ENCODE results near the gene ENPEP.

Gene ENPEP

GRCh38 chr4:110449947-110450346, 26.0 kb upstream of the ENPEP start:
- ATAC-seq = no peak

GRCh38 chr4:110452546-110452945, 23.4 kb upstream of the ENPEP start:
- no peak for ATAC-seq
- TF ChIP-seq PPARA (CRISPR knock-in tag; IDR thresholded peaks at IDR 0.05; ENCODE audit: borderline replicate concordance) (no peak), ZFP30 (CRISPR knock-in tag; IDR thresholded peaks at IDR 0.05) (no peak), TSHZ2 (CRISPR knock-in tag; IDR thresholded peaks at IDR 0.05) (no peak), ZNF8 (CRISPR knock-in tag; IDR thresholded peaks at IDR 0.05) (no peak)

More at GRCh38 chr4:110449947-110450346, 26.0 kb upstream of the ENPEP start:
- TF ChIP-seq ARNTL (CRISPR knock-in tag; IDR thresholded peaks at IDR 0.05; ENCODE audit: borderline replicate concordance, low read depth) (no peak), CREB5 (CRISPR knock-in tag; IDR thresholded peaks at IDR 0.05; ENCODE audit: low read depth) (no peak)

- no peak for TF ChIP-seq ZFP3 (CRISPR knock-in tag; IDR thresholded peaks at IDR 0.05)
- no peak for ATAC-seq
Observed at GRCh38 chr4:110454441-110454840, 21.5 kb upstream of the ENPEP start.

- TF ChIP-seq ESRRG (CRISPR knock-in tag; IDR thresholded peaks at IDR 0.05) = no peak
- TF ChIP-seq OSR1 (CRISPR knock-in tag; IDR thresholded peaks at IDR 0.05) = no peak
- TF ChIP-seq TCF4 (CRISPR knock-in tag; IDR thresholded peaks at IDR 0.05; ENCODE audit: borderline replicate concordance) = no peak
- no peak for TF ChIP-seq ARNTL (CRISPR knock-in tag; IDR thresholded peaks at IDR 0.05; ENCODE audit: borderline replicate concordance, low read depth)
- no peak for TF ChIP-seq TOX (CRISPR knock-in tag; IDR thresholded peaks at IDR 0.05; ENCODE audit: borderline replicate concordance)
- no peak for TF ChIP-seq ZNF565 (CRISPR knock-in tag; conservative IDR thresholded peaks at IDR 0.05; ENCODE audit: low read depth)
- no peak for ATAC-seq
Observed at GRCh38 chr4:110458494-110459266, 17.3 kb upstream of the ENPEP start.

- no peak for ATAC-seq
- TF ChIP-seq ZNF70 (CRISPR knock-in tag; IDR thresholded peaks at IDR 0.05) = no peak
- no peak for TF ChIP-seq CREB5 (CRISPR knock-in tag; IDR thresholded peaks at IDR 0.05; ENCODE audit: low read depth)
Observed at GRCh38 chr4:110460074-110460746, 15.7 kb upstream of the ENPEP start.

- no peak for ATAC-seq
- TF ChIP-seq BACH2 (CRISPR knock-in tag; IDR thresholded peaks at IDR 0.05; ENCODE audit: borderline replicate concordance) (no peak), ZNF8 (CRISPR knock-in tag; IDR thresholded peaks at IDR 0.05) (no peak), TSHZ2 (CRISPR knock-in tag; IDR thresholded peaks at IDR 0.05) (no peak), ZC3H10 (CRISPR knock-in tag; IDR thresholded peaks at IDR 0.05) (no peak), ZNF565 (CRISPR knock-in tag; conservative IDR thresholded peaks at IDR 0.05; ENCODE audit: low read depth) (no peak), OSR1 (CRISPR knock-in tag; IDR thresholded peaks at IDR 0.05) (no peak), GLIS3 (CRISPR knock-in tag; IDR thresholded peaks at IDR 0.05) (no peak), ZFP3 (CRISPR knock-in tag; IDR thresholded peaks at IDR 0.05) (no peak), POU6F1 (CRISPR knock-in tag; IDR thresholded peaks at IDR 0.05; ENCODE audit: borderline replicate concordance, low read depth) (no peak), ARNTL (CRISPR knock-in tag; IDR thresholded peaks at IDR 0.05; ENCODE audit: borderline replicate concordance, low read depth) (no peak), ISL1 (CRISPR knock-in tag; IDR thresholded peaks at IDR 0.05) (no peak), PATZ1 (CRISPR knock-in tag; IDR thresholded peaks at IDR 0.05; ENCODE audit: borderline replicate concordance) (no peak), PPARA (CRISPR knock-in tag; IDR thresholded peaks at IDR 0.05; ENCODE audit: borderline replicate concordance) (no peak)
Observed at GRCh38 chr4:110467400-110467799, 8.6 kb upstream of the ENPEP start.
